CD4-positive, CD25-positive, alpha-beta regulatory T cell (primary cell): ENCODE measurements around the gene TBP. TPM values are rescaled to one million over a fixed set of nuclear protein-coding genes. Genes with fewer than 3 reads are reported as not detected.
"Not testable (repeated sequence)": the region's sequence is repeated elsewhere in the genome, so short reads cannot be mapped to it uniquely, and the experiment has no call there.

Experiments used
- ATAC-seq, 2 donors: fragments of 150-1000 bp; cut with Tn5 transposase; one replicate each; pipeline ENCODE4 v1.10.0; 2021; ENCODE audit warnings: low read depth in 2 of 2, moderate number of reproducible peaks in 2 of 2, moderate library complexity in 1 of 2
- DNase-seq, 3 donors: peaks; one replicate each; pipeline versions ENCODE4 v3.0.0 to v3.0.0-alpha.2; 2012 to 2022; ENCODE audit warnings: mixed read lengths in 1 of 3
- H3K27ac ChIP-seq: one replicate; pipeline ENCODE4 v1.7.0; 2013; ENCODE audit warnings: mild to moderate bottlenecking, low read length; ENCODE audit not compliant: insufficient read depth, poor library complexity, severe bottlenecking
- H3K27me3 ChIP-seq: one replicate; pipeline ENCODE4 v1.7.0; 2013; ENCODE audit warnings: low read length; ENCODE audit not compliant: control insufficient read depth, insufficient read depth
- H3K36me3 ChIP-seq: one replicate; pipeline ENCODE4 v1.7.0; 2013; ENCODE audit warnings: mild to moderate bottlenecking, low read length, moderate library complexity; ENCODE audit not compliant: control insufficient read depth, insufficient read depth
- H3K4me1 ChIP-seq: 2 replicates; pipeline ENCODE4 v1.7.0; 2013; ENCODE audit warnings: mild to moderate bottlenecking, low read length; ENCODE audit not compliant: insufficient read depth, control insufficient read depth, poor library complexity, severe bottlenecking
- H3K4me3 ChIP-seq: one replicate; pipeline ENCODE4 v1.7.0; 2013; ENCODE audit warnings: low read depth, mild to moderate bottlenecking, low read length, moderate library complexity
- H3K9me3 ChIP-seq, 2 experiments: 1 replicate in 1 of 2; 2 replicates in 1 of 2; pipeline ENCODE4 v1.7.0; 2013; ENCODE audit warnings: low read length in 2 of 2, mild to moderate bottlenecking in 1 of 2, moderate library complexity in 1 of 2; ENCODE audit not compliant: control insufficient read depth in 2 of 2
- H3K27ac Mint-ChIP-seq, 3 donors: one replicate each; pipeline ENCODE4 v1.8.0; 2020 to 2022; ENCODE audit warnings: mild to moderate bottlenecking in 3 of 3, mixed read lengths in 3 of 3, moderate library complexity in 2 of 3
- H3K27me3 Mint-ChIP-seq: one replicate; pipeline ENCODE4 v1.8.0; 2022; ENCODE audit warnings: mild to moderate bottlenecking, mixed read lengths
- H3K36me3 Mint-ChIP-seq: one replicate; pipeline ENCODE4 v1.8.0; 2020; ENCODE audit warnings: mixed read lengths
- H3K4me1 Mint-ChIP-seq, 4 donors: one replicate each; pipeline ENCODE4 v1.8.0; 2020 to 2022; ENCODE audit warnings: mixed read lengths in 4 of 4, mild to moderate bottlenecking in 1 of 4
- H3K4me3 Mint-ChIP-seq, 4 donors: one replicate each; pipeline ENCODE4 v1.8.0; 2020 to 2022; ENCODE audit warnings: mild to moderate bottlenecking in 4 of 4, mixed read lengths in 4 of 4, moderate library complexity in 3 of 4
- H3K9me3 Mint-ChIP-seq, 7 donors: one replicate each; pipeline ENCODE4 v1.8.0; 2020 to 2022; ENCODE audit warnings: mixed read lengths in 7 of 7, mild to moderate bottlenecking in 3 of 7, moderate library complexity in 2 of 7
- polyA plus RNA-seq, 4 donors: library from polyadenylated mRNA; unstranded; fragments of 300-500 nt; fragmentation: Illumina TruSeq; gene quantifications; one replicate each; pipeline ENCODE4 v1.2.3, GENCODE V29; 2021
- total RNA-seq: library from RNA; stranded (reverse); gene quantifications from one replicate; pipeline ENCODE4 v1.2.3, GENCODE V29; 2022

Gene TBP
- total RNA-seq (16.5 TPM), polyA plus RNA-seq (10 to 100 TPM; 15.6 to 25.5 (median 21.8) TPM)

DNA sequence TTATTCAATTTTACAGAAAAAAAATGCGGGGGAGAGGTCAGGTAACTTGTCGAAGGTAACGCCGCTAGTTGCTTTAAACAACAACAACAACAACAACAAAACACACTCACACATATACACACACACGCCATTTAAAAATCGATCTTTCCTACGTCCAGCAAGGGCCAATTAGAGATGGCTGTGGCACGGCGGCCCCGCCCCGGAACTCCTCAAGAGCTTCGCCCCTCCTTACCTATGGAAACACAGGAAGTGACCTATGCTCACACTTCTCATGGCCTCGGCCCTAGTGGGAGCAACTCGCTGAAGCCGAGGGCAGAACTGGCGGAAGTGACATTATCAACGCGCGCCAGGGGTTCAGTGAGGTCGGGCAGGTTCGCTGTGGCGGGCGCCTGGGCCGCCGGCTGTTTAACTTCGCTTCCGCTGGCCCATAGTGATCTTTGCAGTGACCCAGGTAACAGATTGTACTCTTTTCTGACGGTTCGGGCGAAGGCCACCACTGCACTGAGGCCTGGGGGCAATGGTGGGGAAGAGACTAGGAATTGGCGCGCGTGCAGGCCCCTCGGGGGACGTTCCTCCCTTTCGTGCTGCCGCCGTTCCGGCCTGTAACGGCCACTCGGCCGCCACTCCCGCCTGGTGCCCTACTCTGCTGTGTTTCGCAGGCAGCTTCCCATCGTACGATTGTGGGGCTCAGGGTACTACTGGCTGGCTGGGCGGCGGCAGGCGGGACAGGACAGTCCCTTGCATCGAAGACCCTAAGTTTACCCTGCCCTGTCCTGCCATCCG lies at the start of gene TBP:
Gene TBP (plus strand): TSS at position 357 of the 783 bp plus-strand sequence. CDS start 2,661 bp downstream, outside the sequence.
- no peaks in the 10 kb centered on the region for H3K27me3 Mint-ChIP-seq
- H3K4me1 ChIP-seq = peaks cover 43% of the 10 kb centered on the region
- no peak within 1 kb of the TSS for H3K4me3 Mint-ChIP-seq
- H3K9me3 Mint-ChIP-seq = no peaks in the 10 kb centered on the region
- ATAC-seq = peak; percentile 96 to 97
- peaks cover 0 to 42% (median 33%) of the 10 kb centered on the region in 4 donors for H3K4me1 Mint-ChIP-seq
- H3K4me3 ChIP-seq = peak within 1 kb of the TSS; percentile 99
- peak; percentile 97 to 99 (median 97) for DNase-seq
- H3K36me3 Mint-ChIP-seq = peaks cover 11% of the 10 kb centered on the region
- no peaks in the 10 kb centered on the region for H3K27me3 ChIP-seq
- H3K27ac ChIP-seq = peak within 1 kb of the TSS; percentile 99
- H3K36me3 ChIP-seq = peaks cover 15% of the 10 kb centered on the region
- no peak within 1 kb of the TSS for H3K27ac Mint-ChIP-seq
- H3K9me3 ChIP-seq = no peaks in the 10 kb centered on the region

DNA sequence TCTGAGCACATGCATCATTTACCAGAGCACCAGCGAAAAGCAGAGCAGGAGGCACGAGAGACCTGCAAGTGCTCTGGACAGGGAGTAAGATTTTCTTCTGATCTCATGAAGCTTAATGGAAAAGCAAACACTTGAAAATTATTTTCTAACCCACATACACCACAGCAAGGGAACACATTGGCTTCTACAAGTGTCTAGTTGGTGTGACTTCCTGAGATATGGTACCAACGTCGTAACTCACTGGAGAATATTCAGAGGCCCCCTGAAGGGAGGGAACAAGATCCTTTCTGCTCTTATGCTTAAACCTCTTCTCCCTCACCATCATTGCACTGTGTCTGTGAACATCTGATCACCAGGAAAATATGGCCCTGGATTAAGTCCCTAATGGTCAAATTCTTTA lies 49.7 kb upstream of the TBP start:
- H3K4me3 ChIP-seq = no peak overlapping the region
- ATAC-seq (no peak), DNase-seq (no peak)
- Mint-ChIP-seq H3K36me3 (peaks cover 3% of the 10 kb centered on the region), H3K4me1 (no peaks in the 10 kb centered on the region), H3K9me3 (peaks cover 0 to 31% (median 3%) of the 10 kb centered on the region in 7 donors), H3K27me3 (peaks cover 13% of the 10 kb centered on the region), H3K4me3 (no peak overlapping the region), H3K27ac (no peak overlapping the region)
- no peaks in the 10 kb centered on the region for H3K4me1 ChIP-seq
- no peak overlapping the region for H3K27ac ChIP-seq
- H3K9me3 ChIP-seq = peaks cover 0 to 2% of the 10 kb centered on the region in 2 experiments
- H3K36me3 ChIP-seq = no peaks in the 10 kb centered on the region
- H3K27me3 ChIP-seq = no peaks in the 10 kb centered on the region

DNA sequence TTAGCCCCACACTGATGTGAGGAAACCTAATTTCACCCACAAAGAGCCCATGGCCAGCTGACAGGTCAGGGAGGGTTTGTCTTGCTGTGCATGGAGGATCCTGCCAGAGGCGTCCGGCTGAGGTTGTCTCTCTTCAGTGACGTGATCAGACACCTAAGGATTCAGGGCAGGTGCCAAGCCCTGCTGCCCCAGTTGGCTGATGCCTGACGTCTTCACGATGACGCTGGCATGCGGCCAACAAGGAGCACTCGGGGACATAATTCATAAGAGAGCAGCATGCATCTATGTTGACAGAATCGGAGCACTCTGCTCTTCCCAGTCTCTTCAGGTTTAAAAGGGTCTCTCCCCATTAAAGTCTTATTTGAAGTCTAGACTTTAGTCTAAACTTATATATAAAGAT lies 48.9 kb upstream of the TBP start:
- Histone ChIP-seq H3K27me3 (no peaks in the 10 kb centered on the region), H3K4me3 (no peak overlapping the region), H3K9me3 (peaks cover 0 to 2% of the 10 kb centered on the region in 2 experiments), H3K36me3 (no peaks in the 10 kb centered on the region), H3K4me1 (no peaks in the 10 kb centered on the region), H3K27ac (no peak overlapping the region)
- Mint-ChIP-seq H3K27ac (no peak overlapping the region), H3K36me3 (peaks cover 3% of the 10 kb centered on the region), H3K4me3 (no peak overlapping the region), H3K27me3 (peaks cover 7% of the 10 kb centered on the region), H3K9me3 (peaks cover 0 to 31% (median 3%) of the 10 kb centered on the region in 7 donors), H3K4me1 (no peaks in the 10 kb centered on the region)
- ATAC-seq (no peak), DNase-seq (no peak)

DNA sequence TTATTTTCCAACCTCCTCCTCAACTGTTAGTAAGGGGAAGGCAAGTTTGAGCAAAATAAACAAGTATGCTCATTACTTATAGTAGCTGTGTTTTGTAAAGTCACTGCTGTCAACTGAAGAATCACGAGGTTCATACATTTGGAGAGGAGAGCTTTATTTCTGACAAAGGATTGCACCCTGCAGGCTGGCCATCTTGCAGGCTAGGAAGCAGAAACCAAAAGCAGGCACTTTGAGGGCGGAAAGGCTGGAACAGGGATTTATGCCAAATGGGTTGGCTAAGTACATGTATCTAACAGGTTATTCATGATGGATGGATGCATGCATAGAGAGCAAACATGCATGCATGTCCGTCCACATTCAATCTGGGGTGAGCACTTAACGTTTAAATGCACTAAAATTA lies 47.7 kb upstream of the TBP start:
- Mint-ChIP-seq H3K27me3 (peaks cover 4% of the 10 kb centered on the region), H3K4me3 (no peak overlapping the region), H3K36me3 (peaks cover 3% of the 10 kb centered on the region), H3K9me3 (peaks cover 0 to 20% (median 6%) of the 10 kb centered on the region in 7 donors), H3K27ac (no peak overlapping the region), H3K4me1 (no peaks in the 10 kb centered on the region)
- Histone ChIP-seq H3K9me3 (no peaks in the 10 kb centered on the region), H3K36me3 (no peaks in the 10 kb centered on the region), H3K4me1 (no peaks in the 10 kb centered on the region), H3K4me3 (no peak overlapping the region), H3K27me3 (no peaks in the 10 kb centered on the region), H3K27ac (no peak overlapping the region)
- DNase-seq (no peak), ATAC-seq (no peak)

DNA sequence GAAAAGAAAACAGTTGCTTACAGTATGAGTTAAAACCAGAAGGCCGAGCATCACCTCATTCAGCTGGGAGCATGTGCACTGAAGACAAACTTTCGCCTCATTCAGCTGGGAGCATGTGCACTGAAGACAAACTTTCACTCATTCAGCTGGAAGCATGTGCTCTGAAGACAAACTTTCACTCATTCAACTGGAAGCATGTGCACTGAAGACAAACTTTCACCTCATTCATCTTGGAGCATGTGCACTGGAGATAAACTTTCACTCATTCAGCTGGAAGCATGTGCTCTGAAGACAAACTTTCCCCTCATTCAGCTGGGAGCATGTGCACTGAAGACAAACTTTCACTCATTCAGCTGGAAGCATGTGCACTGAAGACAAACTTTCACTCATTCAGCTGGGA lies 46.4 kb upstream of the TBP start:
- not testable (repeated sequence) for H3K9me3 Mint-ChIP-seq, H3K27ac ChIP-seq, H3K36me3 ChIP-seq, H3K4me1 Mint-ChIP-seq, H3K27me3 ChIP-seq, H3K4me3 ChIP-seq, H3K36me3 Mint-ChIP-seq, DNase-seq, H3K27ac Mint-ChIP-seq, H3K4me1 ChIP-seq, H3K9me3 ChIP-seq, ATAC-seq, H3K4me3 Mint-ChIP-seq
- H3K27me3 Mint-ChIP-seq = peaks cover 13% of the 10 kb centered on the region

DNA sequence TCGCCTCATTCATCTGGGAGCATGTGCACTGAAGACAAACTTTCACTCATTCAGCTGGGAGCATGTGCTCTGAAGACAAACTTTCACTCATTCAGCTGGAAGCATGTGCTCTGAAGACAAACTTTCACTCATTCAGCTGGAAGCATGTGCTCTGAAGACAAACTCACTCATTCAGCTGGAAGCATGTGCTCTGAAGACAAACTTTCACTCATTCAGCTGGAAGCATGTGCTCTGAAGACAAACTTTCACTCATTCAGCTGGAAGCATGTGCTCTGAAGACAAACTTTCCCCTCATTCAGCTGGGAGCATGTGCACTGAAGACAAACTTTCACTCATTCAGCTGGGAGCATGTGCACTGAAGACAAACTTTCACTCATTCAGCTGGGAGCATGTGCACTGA lies 45.9 kb upstream of the TBP start:
- not testable (repeated sequence) for H3K27ac ChIP-seq, H3K27ac Mint-ChIP-seq, H3K4me3 ChIP-seq, H3K9me3 Mint-ChIP-seq, H3K9me3 ChIP-seq, DNase-seq, H3K4me1 Mint-ChIP-seq, H3K4me1 ChIP-seq, H3K27me3 ChIP-seq, H3K36me3 Mint-ChIP-seq, ATAC-seq, H3K36me3 ChIP-seq, H3K4me3 Mint-ChIP-seq
- peaks cover 16% of the 10 kb centered on the region for H3K27me3 Mint-ChIP-seq

DNA sequence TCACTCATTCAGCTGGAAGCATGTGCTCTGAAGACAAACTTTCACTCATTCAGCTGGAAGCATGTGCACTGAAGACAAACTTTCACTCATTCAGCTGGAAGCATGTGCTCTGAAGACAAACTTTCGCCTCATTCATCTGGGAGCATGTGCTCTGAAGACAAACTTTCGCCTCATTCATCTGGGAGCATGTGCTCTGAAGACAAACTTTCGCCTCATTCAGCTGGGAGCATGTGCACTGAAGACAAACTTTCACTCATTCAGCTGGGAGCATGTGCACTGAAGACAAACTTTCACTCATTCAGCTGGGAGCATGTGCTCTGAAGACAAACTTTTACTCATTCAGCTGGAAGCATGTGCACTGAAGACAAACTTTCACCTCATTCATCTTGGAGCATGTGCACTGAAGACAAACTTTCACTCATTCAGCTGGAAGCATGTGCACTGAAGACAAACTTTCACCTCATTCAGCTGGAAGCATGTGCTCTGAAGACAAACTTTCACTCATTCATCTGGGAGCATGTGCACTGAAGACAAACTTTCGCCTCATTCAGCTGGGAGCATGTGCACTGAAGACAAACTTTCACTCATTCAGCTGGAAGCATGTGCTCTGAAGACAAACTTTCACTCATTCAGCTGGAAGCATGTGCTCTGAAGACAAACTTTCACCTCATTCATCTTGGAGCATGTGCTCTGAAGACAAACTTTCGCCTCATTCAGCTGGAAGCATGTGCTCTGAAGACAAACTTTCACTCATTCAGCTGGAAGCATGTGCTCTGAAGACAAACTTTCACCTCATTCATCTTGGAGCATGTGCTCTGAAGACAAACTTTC lies 45.1 kb upstream of the TBP start:
- not testable (repeated sequence) for DNase-seq, ATAC-seq
- peaks cover 16% of the 10 kb centered on the region for H3K27me3 Mint-ChIP-seq

More for the DNA sequence above, 45.1 kb upstream of the TBP start:
- H3K27me3 ChIP-seq, H3K36me3 Mint-ChIP-seq, H3K4me1 Mint-ChIP-seq, H3K9me3 ChIP-seq, H3K27ac Mint-ChIP-seq, H3K27ac ChIP-seq, H3K36me3 ChIP-seq, H3K4me3 ChIP-seq, H3K4me3 Mint-ChIP-seq, H3K9me3 Mint-ChIP-seq, H3K4me1 ChIP-seq: not testable (repeated sequence)
